Urinary bladder (tissue), 4 donors: ENCODE data around the gene FOXC2. TPM values are rescaled to one million over a fixed set of nuclear protein-coding genes. Genes with fewer than 3 reads are reported as not detected.

ENCODE experiments used
- DNase-seq: peaks from one replicate; pipeline ENCODE4 v3.0.0-alpha.2; 2015; ENCODE audit errors: extremely low spot score
- H3K27ac ChIP-seq: one replicate; pipeline ENCODE4 v1.5.1; 2013; ENCODE audit warnings: low read depth, mild to moderate bottlenecking, moderate library complexity
- H3K36me3 ChIP-seq: one replicate; pipeline ENCODE4 v1.6.1; 2013; ENCODE audit warnings: mild to moderate bottlenecking, moderate library complexity; ENCODE audit not compliant: insufficient read depth
- H3K4me1 ChIP-seq: one replicate; pipeline ENCODE4 v1.6.1; 2013; ENCODE audit warnings: mild to moderate bottlenecking, moderate library complexity; ENCODE audit not compliant: insufficient read depth
- H3K4me3 ChIP-seq: one replicate; pipeline ENCODE4 v1.5.1; 2013; ENCODE audit warnings: low read depth, low read length
- WGBS: extraction: QIAGEN DNeasy Blood & Tissue Kit; methylation state at CpG from one replicate; pipeline ENCODE4 v1.1.7; 2013; 5-methylcytosine and 5-hydroxymethylcytosine counted together
- polyA plus RNA-seq: library from polyadenylated mRNA; stranded (reverse); fragments of 200-250 nt; gene quantifications from one replicate; pipeline ENCODE4 v1.2.3, GENCODE V29; 2013
- total RNA-seq: library from RNA; depleted of rRNA; stranded (reverse); fragments of >200 nt; gene quantifications from one replicate; pipeline ENCODE4 v1.2.3, GENCODE V29; 2014
- donor health status: healthy with polysubstance abuse.
- donor health status: healthy.

FOXC2 gene
- total and polyA plus RNA-seq, 2 donors = 0.58 to 0.73 TPM

DNA sequence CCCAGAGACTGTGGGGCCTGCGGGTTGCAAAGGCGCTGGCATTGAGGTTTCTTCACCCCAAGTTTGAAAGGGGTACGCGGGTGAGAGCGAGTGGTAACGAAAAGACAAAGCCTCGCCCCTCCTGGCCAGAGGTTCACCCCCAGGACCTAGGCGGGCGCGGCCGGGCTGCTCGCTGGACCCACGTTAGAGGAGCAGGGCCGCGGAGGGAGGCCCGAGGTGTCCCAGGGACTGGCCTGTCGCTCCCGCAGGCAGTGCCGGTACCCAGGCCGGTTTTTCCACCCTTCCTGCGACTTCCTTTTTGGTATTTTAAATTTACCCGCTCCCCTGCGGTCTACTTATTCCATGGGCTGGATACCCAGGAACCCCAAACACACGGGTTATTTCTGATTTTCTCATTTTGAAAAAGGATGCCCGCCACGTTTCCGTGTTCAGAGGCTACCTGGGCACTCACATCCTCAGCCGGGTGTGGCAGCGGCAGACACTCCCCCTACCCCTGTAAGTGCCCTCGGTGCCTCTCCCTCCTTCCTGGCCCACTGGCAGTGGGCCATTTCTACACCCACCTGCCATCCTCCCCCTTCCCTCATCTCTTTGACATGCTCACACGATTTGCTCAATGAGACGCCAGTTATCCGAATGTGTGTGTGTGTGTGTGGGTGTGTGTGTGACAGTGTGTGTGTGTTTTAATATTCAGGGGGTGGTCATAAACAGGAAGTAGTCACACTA is 10.1 kb downstream of the FOXC2 start:
- 24% methylated on average over 33 of the region's 33 CpGs for WGBS
- DNase-seq = no peak
- no peaks in the 10 kb centered on the region for H3K36me3 ChIP-seq
- H3K4me3 ChIP-seq = peak overlapping the region; percentile 34
- H3K4me1 ChIP-seq = no peaks in the 10 kb centered on the region
- H3K27ac ChIP-seq = no peak overlapping the region

DNA sequence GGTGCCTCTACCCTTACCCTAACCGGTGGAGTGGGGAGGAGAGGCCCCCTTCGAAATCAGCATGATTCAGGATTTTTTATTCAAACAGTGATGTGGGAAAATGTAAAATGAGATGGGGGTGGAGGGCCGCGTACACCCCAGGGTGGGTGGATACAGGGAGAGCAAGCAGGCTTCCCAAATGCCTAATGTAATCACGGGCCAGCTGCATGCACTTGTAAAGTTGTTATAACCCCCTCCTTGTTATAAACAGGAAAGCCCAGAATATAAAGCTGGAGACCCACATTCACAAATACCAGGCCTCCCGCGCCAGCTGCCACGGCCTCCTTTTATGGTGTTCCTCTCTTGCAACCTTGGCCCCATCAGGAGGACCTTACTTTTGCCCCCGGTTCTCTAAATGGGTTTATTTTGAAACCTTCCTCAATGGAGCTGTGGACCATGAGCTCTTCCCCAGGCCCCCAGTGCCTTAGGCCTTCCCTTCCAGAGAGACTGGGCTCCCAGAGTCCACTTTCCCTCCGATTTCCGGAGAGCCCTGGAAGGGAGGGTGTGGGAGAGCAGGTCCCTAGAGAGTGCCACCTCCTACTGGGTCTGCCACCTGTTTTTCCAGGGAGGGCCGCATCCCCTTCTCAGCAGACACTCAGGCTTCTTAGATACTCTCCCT is 10.8 kb downstream of the FOXC2 start:
- H3K4me3 ChIP-seq = no peak overlapping the region
- no peaks in the 10 kb centered on the region for H3K36me3 ChIP-seq
- H3K4me1 ChIP-seq = no peaks in the 10 kb centered on the region
- DNase-seq = no peak
- peak overlapping the region; percentile 28 for H3K27ac ChIP-seq
- 43% methylated on average over 12 of the region's 12 CpGs for WGBS

DNA sequence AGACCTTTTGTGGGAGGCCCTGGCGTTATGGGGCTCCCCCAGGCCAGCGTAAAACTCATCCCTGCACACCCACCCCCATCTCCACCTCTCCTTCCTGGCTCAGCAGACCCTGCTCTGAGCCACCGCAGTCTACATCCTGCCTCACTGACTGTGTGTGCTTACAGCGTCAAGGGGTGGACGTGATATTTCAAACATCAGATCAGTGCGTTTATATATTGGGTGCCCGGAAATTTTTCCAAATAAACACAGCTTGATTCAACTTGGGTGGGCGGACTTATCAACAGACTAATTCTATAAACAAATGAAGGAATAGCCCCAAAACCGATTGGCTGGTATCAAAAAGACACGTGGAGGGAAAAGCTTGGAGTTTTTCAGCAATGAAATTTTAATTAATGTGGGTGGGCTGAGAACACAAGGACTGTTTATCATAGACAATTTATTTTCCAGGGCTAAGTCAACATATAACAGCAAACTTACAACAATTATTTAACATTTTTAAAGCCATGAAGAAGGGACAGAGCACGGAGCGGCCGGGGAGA is 11.5 kb downstream of the FOXC2 start, which contains the start of gene FOXL1:
Gene FOXL1, plus strand, starts transcription at position 489 of the 539 bp plus-strand sequence. CDS start 175 bp downstream, outside the sequence.
- H3K4me3 ChIP-seq = peak within 1 kb of the TSS; percentile 60

DNA sequence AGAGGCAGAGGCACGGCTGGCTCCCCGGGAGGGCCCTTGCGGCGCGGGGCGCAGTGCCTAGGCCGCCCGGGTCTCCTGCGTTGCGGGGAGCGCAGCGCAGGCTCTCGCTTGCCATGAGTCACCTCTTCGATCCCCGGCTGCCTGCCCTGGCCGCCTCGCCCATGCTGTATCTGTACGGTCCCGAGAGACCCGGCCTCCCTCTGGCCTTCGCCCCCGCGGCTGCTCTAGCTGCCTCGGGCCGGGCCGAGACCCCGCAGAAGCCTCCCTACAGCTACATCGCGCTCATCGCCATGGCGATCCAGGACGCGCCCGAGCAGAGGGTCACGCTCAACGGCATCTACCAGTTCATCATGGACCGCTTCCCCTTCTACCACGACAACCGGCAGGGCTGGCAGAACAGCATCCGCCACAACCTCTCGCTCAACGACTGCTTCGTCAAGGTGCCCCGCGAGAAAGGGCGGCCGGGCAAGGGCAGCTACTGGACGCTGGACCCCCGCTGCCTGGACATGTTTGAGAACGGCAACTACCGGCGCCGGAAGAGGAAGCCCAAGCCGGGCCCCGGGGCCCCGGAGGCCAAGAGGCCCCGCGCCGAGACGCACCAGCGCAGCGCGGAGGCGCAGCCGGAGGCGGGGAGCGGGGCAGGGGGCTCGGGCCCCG is 12.1 kb downstream of the FOXC2 start:
- H3K4me1 ChIP-seq = no peaks in the 10 kb centered on the region
- no peaks in the 10 kb centered on the region for H3K36me3 ChIP-seq
- whole genome bisulfite sequencing = 5% methylated on average over 69 of the region's 69 CpGs
- DNase-seq = no peak
- H3K4me3 ChIP-seq = peak overlapping the region; percentile 60
- H3K27ac ChIP-seq = peak overlapping the region; percentile 75

More for the DNA sequence above, 11.5 kb downstream of the FOXC2 start, which contains the start of gene FOXL1:
- WGBS = 34% methylated on average over 13 of the region's 13 CpGs
- Histone ChIP-seq H3K4me1 (no peaks in the 10 kb centered on the region), H3K27ac (peak within 1 kb of the TSS; percentile 75), H3K36me3 (no peaks in the 10 kb centered on the region)
- DNase-seq = no peak

DNA sequence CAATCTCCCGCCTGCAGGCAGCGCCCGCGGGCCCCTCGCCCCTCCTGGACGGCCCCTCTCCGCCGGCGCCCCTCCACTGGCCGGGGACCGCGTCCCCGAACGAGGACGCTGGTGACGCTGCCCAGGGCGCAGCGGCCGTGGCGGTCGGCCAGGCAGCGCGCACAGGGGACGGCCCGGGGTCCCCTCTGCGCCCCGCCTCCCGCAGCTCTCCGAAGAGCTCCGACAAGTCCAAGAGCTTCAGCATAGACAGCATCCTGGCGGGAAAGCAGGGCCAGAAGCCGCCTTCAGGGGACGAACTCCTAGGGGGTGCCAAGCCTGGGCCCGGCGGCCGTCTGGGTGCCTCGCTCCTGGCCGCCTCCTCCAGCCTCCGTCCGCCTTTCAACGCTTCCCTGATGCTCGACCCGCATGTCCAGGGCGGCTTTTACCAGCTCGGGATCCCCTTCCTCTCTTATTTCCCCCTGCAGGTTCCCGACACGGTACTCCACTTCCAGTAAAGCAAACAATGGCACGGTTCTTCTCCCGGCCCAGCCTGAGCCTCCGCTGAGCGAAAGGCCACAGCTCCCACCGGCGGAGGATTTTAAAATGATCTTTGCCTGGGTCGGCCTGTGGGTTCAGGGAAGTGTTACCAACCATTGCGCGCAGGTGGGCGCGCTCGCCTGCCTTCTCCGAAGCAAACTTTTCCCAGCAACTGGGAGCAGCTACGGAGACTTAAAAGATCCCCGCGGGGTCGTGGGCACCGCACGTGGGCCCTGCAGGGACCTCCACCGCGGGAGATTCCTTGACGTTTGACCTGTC is 12.8 kb downstream of the FOXC2 start:
- peak overlapping the region; percentile 60 for H3K4me3 ChIP-seq
- no peaks in the 10 kb centered on the region for H3K4me1 ChIP-seq
- peak overlapping the region; percentile 75 for H3K27ac ChIP-seq
- DNase-seq = no peak
- WGBS = 8% methylated on average over 69 of the region's 69 CpGs
- no peaks in the 10 kb centered on the region for H3K36me3 ChIP-seq

DNA sequence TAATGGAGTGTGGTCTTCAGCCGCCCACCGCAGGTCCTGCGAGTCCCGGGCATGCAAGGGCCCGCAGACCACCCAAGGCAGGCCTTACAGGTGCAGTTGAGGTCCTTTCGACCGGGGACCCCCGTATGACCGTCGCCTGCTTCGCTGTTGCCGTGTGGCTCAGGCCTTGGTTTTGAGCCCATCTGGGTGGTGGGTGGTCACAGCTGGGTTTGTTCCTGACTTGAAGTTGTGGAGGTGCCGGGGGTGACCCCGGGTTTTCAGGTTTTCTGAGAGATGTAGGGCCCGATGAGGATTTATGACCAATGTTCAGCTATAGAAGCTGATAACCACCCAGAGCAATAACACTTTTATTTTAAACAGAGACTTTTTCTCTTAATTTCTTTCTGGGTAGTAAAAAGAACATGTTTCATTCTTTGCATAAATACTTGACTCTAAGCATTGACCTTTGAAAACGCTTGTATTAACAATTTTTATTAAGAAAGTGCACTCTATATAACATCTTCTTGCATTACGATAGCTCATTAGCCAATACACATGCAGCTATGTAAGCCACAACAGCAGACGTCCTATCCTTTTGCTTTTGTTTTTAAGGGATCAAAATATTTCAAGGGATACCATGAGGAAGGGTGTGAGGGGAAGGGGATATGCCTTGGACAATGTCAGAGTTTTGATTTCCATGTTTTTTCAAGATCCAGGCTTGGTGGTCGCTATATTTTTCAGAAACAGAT is 13.6 kb downstream of the FOXC2 start:
- WGBS = 57% methylated on average over 19 of the region's 19 CpGs
- H3K4me3 ChIP-seq = peak overlapping the region; percentile 60
- H3K36me3 ChIP-seq = no peaks in the 10 kb centered on the region
- DNase-seq = no peak
- H3K27ac ChIP-seq = no peak overlapping the region
- no peaks in the 10 kb centered on the region for H3K4me1 ChIP-seq

DNA sequence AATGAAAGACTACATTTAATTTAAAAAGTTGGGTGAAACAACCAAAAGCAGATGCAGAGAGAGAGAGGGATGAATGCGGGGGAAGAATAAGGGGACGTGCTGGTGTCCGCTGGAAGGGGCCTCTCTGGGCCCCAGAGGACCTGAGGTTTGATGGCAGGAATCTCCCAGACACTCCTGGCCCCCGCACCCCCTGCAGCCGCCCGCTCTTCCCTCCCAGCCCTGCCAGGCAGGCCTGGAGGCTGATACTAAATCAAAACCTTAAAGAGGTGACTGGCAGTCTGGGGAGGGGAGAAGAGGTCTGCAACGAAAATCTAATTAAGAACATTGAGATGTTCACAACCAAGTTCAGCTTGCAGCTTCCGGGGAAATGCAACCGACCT is 14.2 kb downstream of the FOXC2 start:
- Histone ChIP-seq H3K27ac (no peak overlapping the region), H3K4me1 (no peaks in the 10 kb centered on the region), H3K4me3 (peak overlapping the region; percentile 60), H3K36me3 (no peaks in the 10 kb centered on the region)
- WGBS = 70% methylated on average over 9 of the region's 9 CpGs
- DNase-seq = no peak

DNA sequence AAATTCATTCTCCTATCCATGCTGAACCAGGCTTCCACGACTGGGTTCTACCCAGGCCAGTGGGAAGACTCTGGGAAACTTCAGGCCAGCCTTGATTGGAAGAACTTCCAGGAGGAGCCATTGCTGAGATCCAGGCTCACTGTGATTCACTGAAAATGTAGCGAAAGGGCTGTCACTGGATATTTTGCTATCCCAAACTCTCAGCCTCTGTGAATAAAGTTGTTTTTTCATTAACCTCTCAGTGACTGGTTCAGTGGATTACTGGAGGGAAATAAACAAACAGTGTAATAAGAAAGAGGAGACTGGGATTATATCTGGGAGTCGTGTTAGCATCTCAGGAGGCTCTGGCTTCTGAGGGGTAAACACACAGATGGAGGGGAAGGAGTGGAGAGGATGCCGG is 14.8 kb downstream of the FOXC2 start:
- no peak overlapping the region for H3K27ac ChIP-seq
- 54% methylated on average over 4 of the region's 4 CpGs for WGBS
- H3K4me1 ChIP-seq = no peaks in the 10 kb centered on the region
- H3K36me3 ChIP-seq = no peaks in the 10 kb centered on the region
- DNase-seq = no peak
- no peak overlapping the region for H3K4me3 ChIP-seq

DNA sequence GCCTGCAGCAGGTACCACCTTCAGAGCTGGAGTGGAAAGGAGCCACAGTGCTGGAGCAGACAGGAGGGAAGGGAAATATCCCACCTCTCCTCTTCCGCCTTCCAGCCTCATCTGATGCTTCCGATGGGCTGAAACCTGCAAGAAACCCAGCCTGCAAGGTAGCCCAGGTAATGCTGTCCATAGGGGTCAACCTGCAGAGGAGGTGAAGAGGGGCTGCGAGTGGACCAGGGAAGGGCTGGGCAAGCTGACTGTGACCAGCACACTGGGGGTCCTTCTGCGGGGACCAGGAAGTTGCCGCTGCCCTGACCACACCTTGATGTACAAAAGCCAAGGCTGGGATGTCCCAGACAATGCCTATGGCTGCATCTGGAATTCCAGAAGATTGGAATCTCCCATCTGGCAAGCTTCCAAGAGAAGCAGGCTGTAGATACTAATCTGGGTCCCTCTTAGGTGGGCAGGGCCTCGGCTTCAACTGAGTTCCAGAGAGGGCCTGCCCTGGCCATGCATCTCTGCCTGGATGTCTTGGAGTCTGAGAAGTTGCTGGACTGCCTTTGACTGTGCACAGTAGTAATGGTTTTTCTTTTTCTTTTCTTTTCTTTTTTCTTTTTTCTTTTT is 17.5 kb downstream of the FOXC2 start:
- H3K4me1 ChIP-seq = no peaks in the 10 kb centered on the region
- no peaks in the 10 kb centered on the region for H3K36me3 ChIP-seq
- H3K4me3 ChIP-seq = no peak overlapping the region
- no peak for DNase-seq
- WGBS = 90% methylated on average over 6 of the region's 6 CpGs
- H3K27ac ChIP-seq = no peak overlapping the region

DNA sequence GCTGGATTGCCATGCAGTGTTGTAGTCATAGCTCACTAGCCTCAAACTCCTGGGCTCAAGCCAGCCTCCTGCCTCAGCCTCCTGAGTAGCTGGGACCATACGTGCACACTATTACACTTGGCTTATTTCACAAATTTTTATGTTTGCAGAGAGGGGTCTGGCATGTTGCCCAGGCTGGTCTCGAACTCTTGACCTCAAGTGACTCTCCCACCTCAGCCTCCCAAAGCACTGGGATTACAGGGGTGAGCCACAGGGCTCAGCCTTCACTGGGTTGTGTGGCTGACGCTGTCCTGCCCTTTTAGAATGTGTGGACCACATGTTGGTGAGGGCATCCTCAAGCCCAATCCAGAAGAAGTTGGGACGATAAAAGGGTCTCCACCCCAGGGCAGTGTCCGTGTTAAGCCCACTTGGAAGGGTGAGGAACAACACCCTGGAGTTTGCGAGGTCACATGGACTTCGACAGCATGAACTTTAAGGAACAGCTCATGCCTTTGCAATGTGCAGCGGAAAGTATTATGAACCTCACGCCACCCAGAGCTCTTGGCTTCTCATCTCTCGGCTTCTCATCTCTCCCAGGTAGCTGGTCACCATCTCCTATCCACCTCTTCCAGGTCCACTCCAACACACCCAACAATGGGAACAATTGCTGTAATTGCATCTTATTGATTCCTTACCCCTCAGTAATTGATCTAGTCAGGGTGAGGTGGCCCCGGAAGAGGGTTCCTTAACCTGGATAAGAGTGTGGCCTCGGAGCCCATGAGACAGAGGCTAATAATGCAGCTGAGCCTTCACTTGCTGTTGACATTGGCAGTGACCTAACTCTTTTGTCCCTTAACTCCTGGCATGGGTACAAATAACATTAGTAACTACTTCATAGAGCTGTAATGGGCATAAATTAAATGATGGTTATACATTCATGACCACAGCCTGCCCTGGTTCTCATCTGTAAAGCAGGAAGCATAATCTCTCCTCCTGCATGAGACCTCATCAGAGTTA is 18.4 kb downstream of the FOXC2 start:
- Histone ChIP-seq H3K4me3 (no peak overlapping the region), H3K27ac (no peak overlapping the region), H3K36me3 (no peaks in the 10 kb centered on the region), H3K4me1 (no peaks in the 10 kb centered on the region)
- DNase-seq = no peak
- WGBS = 80% methylated on average over 12 of the region's 12 CpGs

DNA sequence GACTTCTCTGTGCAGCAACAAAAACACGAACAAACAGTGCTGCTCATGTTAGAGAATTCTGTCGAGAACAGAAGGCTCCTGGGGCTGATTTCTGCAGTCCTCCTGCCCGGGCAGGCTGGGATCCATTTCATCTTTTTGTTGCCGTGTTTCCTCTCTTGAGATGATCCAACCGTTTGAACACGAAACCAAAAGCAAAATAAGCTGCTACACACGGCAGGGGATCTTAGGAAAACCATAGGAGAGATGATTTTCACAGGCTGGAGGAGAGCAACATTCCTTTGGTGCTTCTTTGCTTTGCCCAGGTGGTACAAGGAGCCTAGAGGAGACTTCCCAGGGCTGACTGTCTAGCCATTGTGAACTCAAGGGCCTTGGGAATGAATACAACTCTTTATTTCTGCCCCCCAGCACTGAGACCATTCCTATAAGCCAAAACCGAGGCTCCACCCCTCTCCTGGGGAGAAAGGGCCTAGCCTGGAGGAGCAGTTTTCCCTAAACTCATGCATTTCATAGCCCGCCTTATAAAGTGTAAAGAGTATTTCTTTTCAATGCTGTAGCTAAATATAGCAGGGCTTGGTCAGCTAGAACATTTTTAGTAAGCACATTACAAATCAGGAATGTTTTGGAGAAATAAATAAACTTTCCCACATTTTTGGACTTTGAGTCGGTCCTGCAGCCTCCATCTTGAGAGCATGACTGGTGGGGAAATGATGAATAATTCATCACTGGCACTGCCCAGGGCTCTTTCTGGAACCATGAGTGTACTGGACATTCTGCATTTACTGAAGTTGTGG is 19.4 kb downstream of the FOXC2 start:
- DNase-seq = no peak
- Histone ChIP-seq H3K4me3 (no peak overlapping the region), H3K4me1 (no peaks in the 10 kb centered on the region), H3K36me3 (no peaks in the 10 kb centered on the region), H3K27ac (peak overlapping the region; percentile 70)
- WGBS = 56% methylated on average over 10 of the region's 10 CpGs
